BLaER1 (cell line): ENCODE results near the gene LCN6.

Experiments used
- H3K27ac ChIP-seq: shearing (Covaris generic); formaldehyde crosslinking; 2 replicates; pipeline ENCODE4 v1.8.1; 2022
- H3K27me3 ChIP-seq: shearing (Covaris generic); formaldehyde crosslinking; 2 replicates; pipeline ENCODE4 v1.8.1; 2022
- H3K36me3 ChIP-seq: shearing (Covaris generic); formaldehyde crosslinking; 2 replicates; pipeline ENCODE4 v1.8.1; 2022
- H3K4me1 ChIP-seq: shearing (Covaris generic); formaldehyde crosslinking; 2 replicates; pipeline ENCODE4 v1.8.1; 2022
- H3K4me2 ChIP-seq: shearing (Covaris generic); formaldehyde crosslinking; 2 replicates; pipeline ENCODE4 v1.8.1; 2022
- H3K4me3 ChIP-seq: shearing (Covaris generic); formaldehyde crosslinking; 2 replicates; pipeline ENCODE4 v1.8.1; 2022
- H3K9ac ChIP-seq: shearing (Covaris generic); formaldehyde crosslinking; 2 replicates; pipeline ENCODE4 v1.8.1; 2022
- H3K9me3 ChIP-seq: shearing (Covaris generic); formaldehyde crosslinking; 2 replicates; pipeline ENCODE4 v1.8.1; 2022
- H4K20me1 ChIP-seq: shearing (Covaris generic); formaldehyde crosslinking; 2 replicates; pipeline ENCODE4 v1.8.1; 2022
- Cebpa-rat ChIP-seq: shearing (Covaris generic); IDR thresholded peaks from 2 replicates; pipeline ENCODE4 v1.8.1; 2022

Gene LCN6

DNA sequence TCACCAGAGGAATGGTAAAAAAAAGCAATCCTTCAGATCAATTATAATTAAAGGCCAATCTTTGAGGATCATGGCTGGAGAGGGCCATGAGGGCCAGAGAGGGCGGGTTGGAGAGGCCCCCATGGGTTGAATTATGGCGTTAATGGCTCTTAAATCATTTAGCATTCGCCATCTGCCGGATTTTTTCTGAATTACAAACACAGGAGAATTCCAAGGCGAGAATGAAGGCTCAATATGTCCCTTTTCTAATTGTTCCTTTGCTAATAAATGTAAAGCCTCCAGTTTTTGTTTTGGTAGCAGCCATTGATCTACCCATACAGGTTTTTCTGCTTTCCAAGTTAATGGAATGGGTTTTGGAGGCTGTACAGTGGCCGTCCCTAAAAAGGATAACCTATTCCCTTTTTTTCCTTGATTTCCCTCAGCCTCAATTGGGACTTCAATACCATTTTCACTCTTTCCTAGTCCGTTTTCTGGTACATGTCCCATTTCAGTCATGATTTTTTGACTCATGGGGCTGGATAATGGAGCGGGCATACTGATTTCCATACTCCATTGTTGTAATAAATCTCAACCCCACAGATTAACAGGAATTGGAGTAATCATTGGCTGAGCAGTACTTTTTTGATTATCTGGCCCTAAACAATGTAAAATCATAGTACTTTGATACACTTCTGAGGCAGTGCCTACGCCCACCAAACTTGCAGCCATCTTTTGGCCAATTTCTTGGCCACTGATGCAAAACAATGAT is 36.1 kb upstream of the LCN6 start:
- no peak overlapping the region for H3K9ac ChIP-seq
- 0 out of 2 replicates have a peak overlapping the region, but pooled peaks have one; percentile 18 for H3K27ac ChIP-seq
- peaks cover 55% of the 10 kb centered on the region for H3K4me1 ChIP-seq
- no peaks in the 10 kb centered on the region for H3K36me3 ChIP-seq
- no peak overlapping the region for H3K4me3 ChIP-seq
- 0 out of 2 replicates have a peak, but pooled peaks cover 3% of the 10 kb centered on the region for H3K27me3 ChIP-seq
- H3K9me3 ChIP-seq: no peaks in the 10 kb centered on the region
- no peak for TF ChIP-seq Cebpa-rat
- H3K4me2 ChIP-seq: peak overlapping the region; percentile 78
- no peaks in the 10 kb centered on the region for H4K20me1 ChIP-seq

DNA sequence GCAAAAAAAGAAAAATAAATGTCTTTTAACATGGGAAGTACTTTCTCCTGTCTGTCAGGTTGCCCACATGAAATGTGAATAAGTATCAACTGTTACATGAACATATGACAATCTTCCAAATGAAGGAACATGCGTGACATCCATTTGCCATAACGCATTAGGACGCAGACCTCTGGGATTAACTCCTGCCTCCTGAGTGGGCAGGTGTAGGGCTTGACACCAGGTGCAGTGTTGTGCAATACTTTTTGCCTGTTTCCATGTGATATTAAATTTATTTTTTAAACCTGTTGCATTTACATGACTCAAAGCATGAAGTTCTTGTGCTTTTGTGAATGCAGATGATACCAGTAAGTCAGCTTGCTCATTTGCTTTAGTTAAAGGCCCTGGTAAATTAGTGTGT is 34.1 kb upstream of the LCN6 start:
- no peak overlapping the region for H3K9ac ChIP-seq
- TF ChIP-seq Cebpa-rat: peak; percentile 50; the same call in 1 of the 2 replicates

DNA sequence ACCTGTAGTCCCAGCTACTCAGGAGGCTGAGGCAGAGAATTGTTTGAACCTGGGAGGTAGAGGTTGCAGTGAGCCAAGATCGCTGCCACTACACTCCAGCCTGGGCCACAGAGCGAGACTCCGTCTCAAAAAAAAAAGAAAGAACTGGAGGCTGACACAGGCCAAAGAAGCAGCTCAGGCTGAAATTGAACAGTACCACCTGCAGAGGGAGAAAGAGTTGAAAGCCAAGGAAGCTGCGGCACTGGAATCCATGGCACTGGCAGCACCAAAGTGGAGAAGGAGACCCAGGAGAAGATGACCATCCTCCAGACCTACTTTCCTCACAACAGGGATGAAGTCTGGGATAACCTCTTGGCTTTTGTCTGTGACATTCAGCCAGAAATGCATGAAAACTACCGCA is 31.5 kb upstream of the LCN6 start:
- Histone ChIP-seq H3K36me3 (no peaks in the 10 kb centered on the region), H3K4me2 (no peak overlapping the region), H3K27me3 (no peaks in the 10 kb centered on the region), H3K27ac (no peak overlapping the region), H4K20me1 (no peaks in the 10 kb centered on the region), H3K4me3 (no peak overlapping the region), H3K9ac (no peak overlapping the region), H3K4me1 (peaks cover 32% of the 10 kb centered on the region), H3K9me3 (no peaks in the 10 kb centered on the region)
- TF ChIP-seq Cebpa-rat: no peak

More for the DNA sequence above, 34.1 kb upstream of the LCN6 start:
- Histone ChIP-seq H3K4me2 (no peak overlapping the region), H3K27ac (no peak overlapping the region), H3K27me3 (0 out of 2 replicates have a peak, but pooled peaks cover 3% of the 10 kb centered on the region), H4K20me1 (no peaks in the 10 kb centered on the region), H3K4me1 (peaks cover 41% of the 10 kb centered on the region), H3K36me3 (no peaks in the 10 kb centered on the region), H3K4me3 (no peak overlapping the region), H3K9me3 (no peaks in the 10 kb centered on the region)

DNA sequence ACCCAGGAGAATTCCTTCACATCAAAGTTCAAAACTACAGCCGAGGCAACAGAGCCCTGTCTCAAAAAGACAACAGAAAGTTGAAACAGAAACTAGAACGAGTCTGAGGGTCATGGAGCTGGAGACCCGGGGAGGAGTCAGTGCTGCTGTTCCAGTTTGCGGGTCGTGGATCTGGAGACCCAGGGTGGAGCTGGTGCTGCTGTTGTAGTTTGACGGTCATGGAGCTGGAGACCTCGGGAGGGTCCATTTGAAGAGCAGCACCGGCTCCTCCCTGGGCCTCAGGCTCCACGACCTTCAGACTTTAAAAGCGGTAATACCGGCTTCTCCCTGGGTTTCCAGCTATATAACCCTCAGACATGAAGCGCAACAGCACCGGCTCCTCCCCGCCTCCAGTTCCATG is 29.0 kb upstream of the LCN6 start:
- Histone ChIP-seq H3K36me3 (no peaks in the 10 kb centered on the region), H3K9me3 (peaks cover 10% of the 10 kb centered on the region; the same call in 1 of the 2 replicates), H3K4me3 (peak overlapping the region; percentile 16; the same call in 1 of the 2 replicates), H4K20me1 (no peaks in the 10 kb centered on the region), H3K27ac (peak overlapping the region; percentile 69), H3K9ac (peak overlapping the region; percentile 61; the same call in 1 of the 2 replicates), H3K27me3 (no peaks in the 10 kb centered on the region), H3K4me2 (peak overlapping the region; percentile 79), H3K4me1 (peaks cover 33% of the 10 kb centered on the region)
- TF ChIP-seq Cebpa-rat: no peak

DNA sequence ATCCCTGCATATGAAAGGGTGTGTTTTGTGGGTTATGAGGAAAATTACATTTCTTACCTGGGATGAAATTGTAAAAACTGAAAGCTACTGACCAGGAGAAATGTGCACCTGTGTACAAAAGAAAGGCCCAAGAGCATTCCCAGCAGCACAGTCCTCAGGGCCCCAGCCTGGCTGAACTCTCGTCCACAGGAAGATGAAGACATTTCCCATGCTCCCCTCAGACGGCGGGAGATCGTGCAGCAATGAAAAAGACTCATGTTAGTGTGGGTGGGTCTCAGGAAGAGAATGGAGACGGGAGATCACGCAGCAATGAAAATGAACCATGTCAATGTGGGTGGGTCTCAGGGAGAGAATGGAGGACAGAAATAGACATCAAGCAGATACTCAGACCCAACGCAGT is 28.6 kb upstream of the LCN6 start:
- no peak for TF ChIP-seq Cebpa-rat
- Histone ChIP-seq H3K4me1 (peaks cover 33% of the 10 kb centered on the region), H3K4me3 (peak overlapping the region; percentile 16; the same call in 1 of the 2 replicates), H4K20me1 (no peaks in the 10 kb centered on the region), H3K9ac (peak overlapping the region; percentile 61; the same call in 1 of the 2 replicates), H3K27ac (peak overlapping the region; percentile 69), H3K9me3 (peaks cover 10% of the 10 kb centered on the region; the same call in 1 of the 2 replicates), H3K27me3 (no peaks in the 10 kb centered on the region), H3K36me3 (no peaks in the 10 kb centered on the region), H3K4me2 (peak overlapping the region; percentile 79)

GRCh38 chr9:136775191-136775590 is 26.9 kb upstream of the LCN6 start:
- Histone ChIP-seq H3K27me3 (no peaks in the 10 kb centered on the region), H3K36me3 (no peaks in the 10 kb centered on the region), H3K4me2 (no peak overlapping the region), H3K27ac (no peak overlapping the region), H3K4me3 (no peak overlapping the region), H3K9me3 (peaks cover 10% of the 10 kb centered on the region; the same call in 1 of the 2 replicates), H3K9ac (no peak overlapping the region), H3K4me1 (peaks cover 33% of the 10 kb centered on the region), H4K20me1 (no peaks in the 10 kb centered on the region)
- TF ChIP-seq Cebpa-rat: no peak

DNA sequence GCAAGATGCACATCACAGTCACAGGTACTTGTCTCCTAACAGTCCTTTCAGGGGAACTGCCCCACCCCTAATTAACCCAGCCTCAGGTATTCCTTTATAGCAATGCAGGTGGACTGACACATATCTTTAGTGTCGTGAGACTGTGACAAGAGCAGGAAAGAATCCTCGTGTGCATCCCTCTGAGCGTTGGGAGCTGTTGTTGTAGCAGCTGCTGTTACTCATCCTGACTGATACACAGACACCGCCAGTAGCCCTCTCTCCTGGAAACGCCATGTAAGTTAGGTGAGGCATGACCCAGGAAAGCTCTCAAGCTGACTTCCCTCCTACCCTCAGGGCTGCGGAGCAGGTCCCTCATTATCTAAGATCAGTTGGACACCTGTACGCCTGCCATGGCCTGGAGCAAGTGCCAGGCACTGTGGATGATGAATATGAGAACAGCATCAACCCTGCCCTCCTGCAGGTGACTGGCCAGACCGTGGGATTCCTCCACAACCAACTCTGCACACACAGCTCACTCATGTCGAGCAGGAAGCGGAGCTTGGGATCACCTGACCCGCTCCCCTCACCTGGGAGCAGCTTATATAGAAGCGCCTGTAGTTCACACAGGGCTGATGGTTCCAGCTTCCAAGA is 26.2 kb upstream of the LCN6 start:
- H3K9me3 ChIP-seq: peaks cover 10% of the 10 kb centered on the region; the same call in 1 of the 2 replicates
- no peaks in the 10 kb centered on the region for H4K20me1 ChIP-seq
- no peak for TF ChIP-seq Cebpa-rat
- H3K36me3 ChIP-seq: no peaks in the 10 kb centered on the region
- H3K9ac ChIP-seq: no peak overlapping the region
- H3K4me2 ChIP-seq: peak overlapping the region; percentile 32
- peaks cover 38% of the 10 kb centered on the region for H3K4me1 ChIP-seq
- no peak overlapping the region for H3K4me3 ChIP-seq
- H3K27ac ChIP-seq: peak overlapping the region; percentile 12; the same call in 1 of the 2 replicates
- H3K27me3 ChIP-seq: no peaks in the 10 kb centered on the region

DNA sequence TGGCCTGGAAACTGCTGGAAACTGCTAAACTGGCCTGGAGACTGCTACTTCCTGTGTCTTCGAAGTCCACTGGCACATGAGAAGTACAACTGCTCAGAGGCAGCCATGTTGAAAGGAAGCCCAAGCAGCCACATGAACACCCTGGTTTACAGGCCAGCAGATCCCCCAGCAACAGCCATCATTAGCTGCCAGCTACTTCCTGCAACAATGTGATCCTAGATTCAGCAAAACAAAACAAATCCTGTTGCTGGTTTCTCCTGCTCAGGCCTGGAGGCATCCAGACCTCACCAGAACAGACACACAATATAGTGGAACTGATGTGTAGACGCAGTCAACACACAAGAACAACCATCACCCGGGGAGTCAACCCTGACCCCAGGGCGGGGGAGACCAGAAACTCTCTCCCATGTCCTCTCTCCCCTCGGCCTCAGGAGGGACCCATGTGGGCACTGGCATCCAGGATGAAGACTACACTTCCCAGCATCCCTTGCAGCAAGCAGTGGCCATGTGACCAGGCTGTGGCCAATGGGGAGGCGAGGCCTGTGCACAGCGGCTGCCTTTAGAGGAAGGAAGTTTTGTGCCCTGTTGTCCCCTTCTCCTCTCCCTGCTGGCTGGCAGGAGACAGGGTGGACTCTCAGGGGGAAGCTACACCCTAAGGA is 25.2 kb upstream of the LCN6 start:
- H3K27me3 ChIP-seq: no peaks in the 10 kb centered on the region

GRCh38 chr9:136771907-136772415 is 23.6 kb upstream of the LCN6 start:
- H3K27me3 ChIP-seq: no peaks in the 10 kb centered on the region
- no peak overlapping the region for H3K4me2 ChIP-seq
- H4K20me1 ChIP-seq: no peaks in the 10 kb centered on the region
- H3K4me1 ChIP-seq: peaks cover 45% of the 10 kb centered on the region
- no peak overlapping the region for H3K27ac ChIP-seq
- no peaks in the 10 kb centered on the region for H3K36me3 ChIP-seq
- peaks cover 10% of the 10 kb centered on the region; the same call in 1 of the 2 replicates for H3K9me3 ChIP-seq
- TF ChIP-seq Cebpa-rat: no peak
- H3K9ac ChIP-seq: no peak overlapping the region
- H3K4me3 ChIP-seq: no peak overlapping the region

More for the DNA sequence above, 25.2 kb upstream of the LCN6 start:
- peak overlapping the region; percentile 12 for H3K27ac ChIP-seq
- H3K4me1 ChIP-seq: peaks cover 41% of the 10 kb centered on the region
- peaks cover 10% of the 10 kb centered on the region; the same call in 1 of the 2 replicates for H3K9me3 ChIP-seq
- TF ChIP-seq Cebpa-rat: no peak
- H3K36me3 ChIP-seq: no peaks in the 10 kb centered on the region
- no peak overlapping the region for H3K4me3 ChIP-seq
- H3K9ac ChIP-seq: no peak overlapping the region
- H3K4me2 ChIP-seq: peak overlapping the region; percentile 32
- no peaks in the 10 kb centered on the region for H4K20me1 ChIP-seq
